ENCODE measurements around the gene TMPRSS12. TPM values are rescaled to one million over a fixed set of nuclear protein-coding genes. Genes with fewer than 3 reads are reported as not detected.
A peak's percentile ranks its signal among the peaks of the same experiment; 100 is the strongest.
"Not testable (repeated sequence)": the region's sequence is repeated elsewhere in the genome, so short reads cannot be mapped to it uniquely, and the experiment has no call there.

Gene TMPRSS12
- polyA plus RNA-seq, 3 donors from 2014 or later, result not detected

GRCh38 chr12:50924439-50925341, 82.0 kb downstream of the TMPRSS12 start:
- H3K9me3 Mint-ChIP-seq, result no peaks in the 10 kb centered on the region
- H3K4me1 Mint-ChIP-seq, result peaks cover 68 to 76% of the 10 kb centered on the region in 2 donors
- peaks cover 0 to 3% (median under 1%) of the 10 kb centered on the region in 3 donors for H3K36me3 Mint-ChIP-seq
- peak overlapping the region; percentile 90 to 98 (median 97) for H3K27ac Mint-ChIP-seq
- H3K27me3 Mint-ChIP-seq (ENCODE audit: low read depth in 3 of 3), result peaks cover 9 to 20% (median 12%) of the 10 kb centered on the region in 3 donors
- peak overlapping the region; percentile 91 to 99 (median 98) for H3K4me3 Mint-ChIP-seq
- peak; percentile 79 to 83 (median 81) for DNase-seq

GRCh38 chr12:50925342-50925651, 82.6 kb downstream of the TMPRSS12 start:
- H3K4me1 Mint-ChIP-seq, result peaks cover 68 to 80% of the 10 kb centered on the region in 2 donors
- peak overlapping the region; percentile 90 to 98 (median 97) for H3K27ac Mint-ChIP-seq
- H3K36me3 Mint-ChIP-seq, result peaks cover 3 to 7% (median 5%) of the 10 kb centered on the region in 3 donors
- DNase-seq, result peak; percentile 19 to 30 (median 19)
- peak overlapping the region; percentile 91 to 99 (median 98) for H3K4me3 Mint-ChIP-seq
- H3K27me3 Mint-ChIP-seq (ENCODE audit: low read depth in 3 of 3), result peaks cover 9 to 20% (median 12%) of the 10 kb centered on the region in 3 donors
- no peaks in the 10 kb centered on the region for H3K9me3 Mint-ChIP-seq

GRCh38 chr12:50925920-50926319, 83.2 kb downstream of the TMPRSS12 start:
- peaks cover 9 to 20% (median 12%) of the 10 kb centered on the region in 3 donors for H3K27me3 Mint-ChIP-seq (ENCODE audit: low read depth in 3 of 3)
- H3K4me3 Mint-ChIP-seq, result peak overlapping the region; percentile 91 to 99 (median 98)
- no peaks in the 10 kb centered on the region for H3K9me3 Mint-ChIP-seq
- peak overlapping the region; percentile 74 to 98 (median 94) for H3K27ac Mint-ChIP-seq
- DNase-seq, result no peak
- H3K4me1 Mint-ChIP-seq, result peaks cover 68 to 84% of the 10 kb centered on the region in 2 donors
- peaks cover 5 to 10% (median 6%) of the 10 kb centered on the region in 3 donors for H3K36me3 Mint-ChIP-seq

GRCh38 chr12:50926415-50926814, 83.7 kb downstream of the TMPRSS12 start:
- H3K9me3 Mint-ChIP-seq, result no peaks in the 10 kb centered on the region
- peak overlapping the region; percentile 79 to 98 (median 88) for H3K27ac Mint-ChIP-seq
- DNase-seq, result no peak
- H3K4me3 Mint-ChIP-seq, result peak overlapping the region; percentile 91 to 99 (median 98)
- H3K27me3 Mint-ChIP-seq (ENCODE audit: low read depth in 3 of 3), result peaks cover 9 to 20% (median 11%) of the 10 kb centered on the region in 3 donors
- H3K36me3 Mint-ChIP-seq, result peaks cover 5 to 13% (median 9%) of the 10 kb centered on the region in 3 donors
- H3K4me1 Mint-ChIP-seq, result peaks cover 68 to 86% of the 10 kb centered on the region in 2 donors

- H3K27me3 Mint-ChIP-seq (ENCODE audit: low read depth in 3 of 3), result peaks cover 9 to 20% (median 11%) of the 10 kb centered on the region in 3 donors
- peaks cover 68 to 86% of the 10 kb centered on the region in 2 donors for H3K4me1 Mint-ChIP-seq
- H3K4me3 Mint-ChIP-seq, result peak overlapping the region; percentile 91 to 99 (median 98)
- not testable (repeated sequence) for DNase-seq, H3K9me3 Mint-ChIP-seq
- peaks cover 5 to 16% (median 9%) of the 10 kb centered on the region in 3 donors for H3K36me3 Mint-ChIP-seq
- H3K27ac Mint-ChIP-seq, result peak overlapping the region; percentile 79 to 98 (median 88)
These were observed 84.2 kb downstream of the TMPRSS12 start for GRCh38 chr12:50926932-50927331.

GRCh38 chr12:50927356-50927755, 84.6 kb downstream of the TMPRSS12 start:
- Mint-ChIP-seq H3K9me3 (no peaks in the 10 kb centered on the region), H3K36me3 (peaks cover 6 to 20% (median 9%) of the 10 kb centered on the region in 3 donors), H3K27me3 (ENCODE audit: low read depth in 3 of 3) (peaks cover 9 to 20% (median 11%) of the 10 kb centered on the region in 3 donors), H3K27ac (peak overlapping the region; percentile 79 to 98 (median 88)), H3K4me1 (peaks cover 66 to 83% of the 10 kb centered on the region in 2 donors), H3K4me3 (peak overlapping the region; percentile 91 to 99 (median 98))
- DNase-seq, result no peak

GRCh38 chr12:50927766-50928224, 85.1 kb downstream of the TMPRSS12 start:
- Mint-ChIP-seq H3K9me3 (no peaks in the 10 kb centered on the region), H3K4me1 (peaks cover 63 to 79% of the 10 kb centered on the region in 2 donors), H3K36me3 (peaks cover 9 to 24% (median 10%) of the 10 kb centered on the region in 3 donors), H3K27ac (peak overlapping the region; percentile 79 to 98 (median 88)), H3K27me3 (ENCODE audit: low read depth in 3 of 3) (peaks cover 9 to 20% (median 11%) of the 10 kb centered on the region in 3 donors), H3K4me3 (peak overlapping the region; percentile 91 to 99 (median 98))
- no peak for DNase-seq

- Mint-ChIP-seq H3K9me3 (no peaks in the 10 kb centered on the region), H3K4me3 (peak overlapping the region; percentile 91 to 99 (median 98)), H3K36me3 (peaks cover 9 to 26% (median 12%) of the 10 kb centered on the region in 3 donors), H3K4me1 (peaks cover 59 to 73% of the 10 kb centered on the region in 2 donors), H3K27me3 (ENCODE audit: low read depth in 3 of 3) (peaks cover 9 to 20% (median 11%) of the 10 kb centered on the region in 3 donors), H3K27ac (peak overlapping the region; percentile 49 to 97 (median 80))
- DNase-seq, result no peak
These were observed 85.7 kb downstream of the TMPRSS12 start for GRCh38 chr12:50928392-50928791.

- Mint-ChIP-seq H3K4me1 (peaks cover 46 to 58% of the 10 kb centered on the region in 2 donors), H3K4me3 (no peak overlapping the region), H3K9me3 (no peaks in the 10 kb centered on the region), H3K36me3 (peaks cover 9 to 26% (median 12%) of the 10 kb centered on the region in 3 donors), H3K27ac (peak overlapping the region in 2 of 6 donors; percentile 16 to 39), H3K27me3 (ENCODE audit: low read depth in 3 of 3) (peaks cover 0 to 6% (median under 1%) of the 10 kb centered on the region in 3 donors)
- no peak for DNase-seq
These were observed 87.1 kb downstream of the TMPRSS12 start for GRCh38 chr12:50929831-50930230.

- H3K4me3 Mint-ChIP-seq; DNase-seq; H3K9me3 Mint-ChIP-seq; H3K27me3 Mint-ChIP-seq (ENCODE audit: low read depth in 3 of 3): not testable (repeated sequence)
- H3K4me1 Mint-ChIP-seq, result peaks cover 40 to 52% of the 10 kb centered on the region in 2 donors
- peaks cover 9 to 28% (median 12%) of the 10 kb centered on the region in 3 donors for H3K36me3 Mint-ChIP-seq
- H3K27ac Mint-ChIP-seq, result peak overlapping the region in 1 of 6 donors; percentile 48
These were observed 87.8 kb downstream of the TMPRSS12 start for GRCh38 chr12:50930477-50930876.

- DNase-seq, result no peak
- H3K4me1 Mint-ChIP-seq, result peaks cover 26 to 37% of the 10 kb centered on the region in 2 donors
- peak overlapping the region in 4 of 6 donors; percentile 9 to 73 (median 60) for H3K27ac Mint-ChIP-seq
- no peaks in the 10 kb centered on the region for H3K27me3 Mint-ChIP-seq (ENCODE audit: low read depth in 3 of 3)
- H3K4me3 Mint-ChIP-seq, result no peak overlapping the region
- peaks cover 9 to 28% (median 12%) of the 10 kb centered on the region in 3 donors for H3K36me3 Mint-ChIP-seq
- H3K9me3 Mint-ChIP-seq, result no peaks in the 10 kb centered on the region
These were observed 90.1 kb downstream of the TMPRSS12 start for GRCh38 chr12:50932787-50933280.

- H3K27me3 Mint-ChIP-seq (ENCODE audit: low read depth in 3 of 3), result no peaks in the 10 kb centered on the region
- no peak for DNase-seq
- peak overlapping the region in 2 of 6 donors; percentile 18 to 73 for H3K27ac Mint-ChIP-seq
- peaks cover 18 to 30% of the 10 kb centered on the region in 2 donors for H3K4me1 Mint-ChIP-seq
- no peaks in the 10 kb centered on the region for H3K9me3 Mint-ChIP-seq
- H3K36me3 Mint-ChIP-seq, result peaks cover 9 to 26% (median 12%) of the 10 kb centered on the region in 3 donors
- H3K4me3 Mint-ChIP-seq, result no peak overlapping the region
These were observed 90.9 kb downstream of the TMPRSS12 start for GRCh38 chr12:50933459-50934124.

GRCh38 chr12:50934371-50934851, 91.7 kb downstream of the TMPRSS12 start:
- Mint-ChIP-seq H3K4me1 (peaks cover 10 to 22% of the 10 kb centered on the region in 2 donors), H3K27ac (peak overlapping the region in 3 of 6 donors; percentile 5 to 30 (median 23)), H3K27me3 (ENCODE audit: low read depth in 3 of 3) (no peaks in the 10 kb centered on the region), H3K4me3 (no peak overlapping the region), H3K9me3 (no peaks in the 10 kb centered on the region), H3K36me3 (peaks cover 9 to 25% (median 12%) of the 10 kb centered on the region in 3 donors)
- DNase-seq, result no peak

Measured in immature natural killer cell (primary cell).